Measurements from ENCODE around the gene CCNJL.

Gene CCNJL

DNA sequence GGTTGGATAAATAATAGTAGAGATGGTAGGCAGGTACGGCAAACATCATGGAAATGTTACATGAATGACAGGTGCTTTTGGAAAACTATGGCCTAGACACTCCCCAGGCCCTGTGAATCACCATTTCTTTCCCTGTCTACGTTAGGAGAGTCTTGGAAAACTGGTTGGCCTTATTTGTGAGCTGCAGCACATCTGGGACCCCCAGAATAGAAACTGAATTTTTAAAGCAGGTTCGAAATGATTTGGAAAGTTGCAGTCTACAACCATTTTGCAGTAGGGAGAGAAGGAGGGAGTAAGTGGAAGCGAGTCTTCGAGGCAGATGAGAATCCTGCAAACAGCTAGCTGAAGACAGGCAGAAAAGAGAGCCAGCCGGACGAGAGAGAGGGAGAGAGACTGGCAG is 45.0 kb upstream of the CCNJL start:
- DNase-seq (ENCODE audit: low read depth): no peak
- TF ChIP-seq, protein P1, sequence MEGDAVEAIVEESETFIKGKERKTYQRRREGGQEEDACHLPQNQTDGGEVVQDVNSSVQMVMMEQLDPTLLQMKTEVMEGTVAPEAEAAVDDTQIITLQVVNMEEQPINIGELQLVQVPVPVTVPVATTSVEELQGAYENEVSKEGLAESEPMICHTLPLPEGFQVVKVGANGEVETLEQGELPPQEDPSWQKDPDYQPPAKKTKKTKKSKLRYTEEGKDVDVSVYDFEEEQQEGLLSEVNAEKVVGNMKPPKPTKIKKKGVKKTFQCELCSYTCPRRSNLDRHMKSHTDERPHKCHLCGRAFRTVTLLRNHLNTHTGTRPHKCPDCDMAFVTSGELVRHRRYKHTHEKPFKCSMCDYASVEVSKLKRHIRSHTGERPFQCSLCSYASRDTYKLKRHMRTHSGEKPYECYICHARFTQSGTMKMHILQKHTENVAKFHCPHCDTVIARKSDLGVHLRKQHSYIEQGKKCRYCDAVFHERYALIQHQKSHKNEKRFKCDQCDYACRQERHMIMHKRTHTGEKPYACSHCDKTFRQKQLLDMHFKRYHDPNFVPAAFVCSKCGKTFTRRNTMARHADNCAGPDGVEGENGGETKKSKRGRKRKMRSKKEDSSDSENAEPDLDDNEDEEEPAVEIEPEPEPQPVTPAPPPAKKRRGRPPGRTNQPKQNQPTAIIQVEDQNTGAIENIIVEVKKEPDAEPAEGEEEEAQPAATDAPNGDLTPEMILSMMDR (IDR thresholded peaks at IDR 0.05; ENCODE audit: low read depth, low read length, missing control alignments): no peak
- H3K4me3 ChIP-seq (ENCODE audit: low read depth, low read length): no peak overlapping the region

DNA sequence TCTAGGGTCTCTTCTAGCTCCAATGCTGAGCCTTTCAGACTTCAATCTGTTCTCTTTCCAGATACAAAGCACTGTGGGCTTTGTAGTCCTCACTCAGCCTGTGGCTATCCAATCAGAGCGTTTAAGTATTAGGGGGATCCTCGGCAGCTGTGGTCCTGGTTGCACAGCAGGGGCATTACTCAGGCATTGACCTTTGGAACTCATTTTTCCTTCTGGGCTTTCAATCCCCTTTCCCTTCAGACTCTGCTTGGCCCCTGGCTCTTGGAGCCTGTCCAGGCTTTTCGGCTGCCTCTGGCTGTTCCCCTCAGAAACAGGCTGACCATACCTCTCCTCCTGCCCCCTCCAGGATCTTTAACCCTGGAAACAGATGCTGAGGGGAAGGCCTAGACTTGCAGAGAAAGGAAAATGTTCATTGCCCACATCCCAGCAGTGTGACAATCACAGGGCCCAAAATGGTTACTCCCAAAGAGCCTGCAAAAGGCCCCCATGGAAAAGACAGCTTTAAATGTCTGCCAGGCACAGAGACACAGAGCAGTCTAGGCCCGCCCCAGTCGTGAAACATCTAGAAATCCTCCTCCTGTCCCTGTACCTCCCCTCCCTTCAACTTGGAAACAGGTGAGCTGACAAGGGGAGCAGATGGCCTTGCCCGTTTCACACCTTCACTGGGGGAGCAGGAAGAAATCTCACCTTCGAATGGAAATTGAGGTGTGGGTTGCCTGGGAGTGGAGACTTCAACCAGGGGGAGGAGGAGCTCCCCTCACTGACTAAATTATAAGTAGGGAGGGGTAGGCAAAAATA is 44.4 kb upstream of the CCNJL start:
- TF ChIP-seq, protein P1 (IDR thresholded peaks at IDR 0.05; ENCODE audit: low read depth, low read length, missing control alignments): no peak
- no peak overlapping the region for H3K4me3 ChIP-seq (ENCODE audit: low read depth, low read length)
- DNase-seq (ENCODE audit: low read depth): no peak

DNA sequence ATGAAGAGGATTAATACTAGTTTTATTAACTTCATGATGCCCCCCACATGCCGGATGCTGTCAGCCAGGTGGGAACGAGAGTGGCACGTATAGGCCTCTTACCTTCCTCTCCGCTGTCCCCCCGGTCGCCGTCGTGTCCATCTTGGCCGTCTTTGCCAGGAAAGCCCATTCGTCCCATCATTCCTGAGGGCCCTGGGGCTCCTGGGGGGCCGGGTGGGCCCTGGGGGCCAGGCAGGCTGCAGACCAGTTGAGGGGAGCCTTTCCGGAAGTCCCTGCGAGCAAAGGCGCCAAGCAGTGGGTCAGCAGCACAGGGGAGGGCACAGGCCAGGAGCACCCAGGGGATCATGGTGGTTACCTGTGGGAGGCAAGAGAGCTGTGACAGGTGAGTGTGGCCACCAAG is 42.3 kb upstream of the CCNJL start:
- no peak overlapping the region for H3K4me3 ChIP-seq (ENCODE audit: low read depth, low read length)
- no peak for DNase-seq (ENCODE audit: low read depth)
- TF ChIP-seq, protein P1 (IDR thresholded peaks at IDR 0.05; ENCODE audit: low read depth, low read length, missing control alignments): no peak

DNA sequence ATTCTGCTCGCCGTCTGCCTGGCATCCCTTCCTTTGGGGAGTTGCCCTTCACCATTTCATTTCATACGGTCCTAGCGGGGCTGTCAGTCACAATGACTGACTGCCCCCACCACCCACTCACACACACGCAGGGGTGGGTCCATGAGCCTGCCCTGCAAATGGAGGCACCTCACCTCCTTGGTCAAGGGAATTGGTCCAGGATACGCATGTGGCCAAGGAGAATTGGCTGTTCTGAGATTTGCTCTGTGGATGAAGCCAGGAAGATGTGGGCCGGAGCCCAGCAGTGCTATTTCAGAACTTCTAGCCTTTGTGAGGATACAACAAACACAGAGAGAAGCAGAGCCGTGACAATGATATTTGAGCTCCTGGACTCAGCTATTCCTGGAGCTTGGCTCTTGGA is 41.0 kb upstream of the CCNJL start:
- TF ChIP-seq, protein P1 (IDR thresholded peaks at IDR 0.05; ENCODE audit: low read depth, low read length, missing control alignments): no peak
- DNase-seq (ENCODE audit: low read depth): no peak
- H3K4me3 ChIP-seq (ENCODE audit: low read depth, low read length): no peak overlapping the region

DNA sequence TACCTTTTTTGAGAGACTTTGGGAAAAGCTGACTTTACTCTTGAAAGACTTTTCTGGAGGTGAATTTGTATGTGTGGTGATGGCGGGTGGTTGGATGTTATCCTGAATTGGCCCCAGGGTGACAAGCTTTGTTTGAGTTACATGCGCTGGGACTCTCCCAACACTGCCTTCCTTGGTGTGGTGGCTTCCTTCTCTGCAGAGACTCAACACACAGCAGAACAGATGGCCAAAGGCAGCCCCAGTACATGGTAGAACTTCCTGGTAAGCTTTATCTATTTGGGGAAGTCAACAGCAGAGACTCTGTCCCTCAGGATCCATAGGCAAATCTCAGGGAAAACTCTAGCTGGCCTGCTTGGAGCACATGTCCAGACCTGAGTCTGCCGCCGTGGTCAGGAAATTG is 39.9 kb upstream of the CCNJL start:
- no peak overlapping the region for H3K4me3 ChIP-seq (ENCODE audit: low read depth, low read length)
- DNase-seq (ENCODE audit: low read depth): no peak
- TF ChIP-seq, protein P1 (IDR thresholded peaks at IDR 0.05; ENCODE audit: low read depth, low read length, missing control alignments): no peak

DNA sequence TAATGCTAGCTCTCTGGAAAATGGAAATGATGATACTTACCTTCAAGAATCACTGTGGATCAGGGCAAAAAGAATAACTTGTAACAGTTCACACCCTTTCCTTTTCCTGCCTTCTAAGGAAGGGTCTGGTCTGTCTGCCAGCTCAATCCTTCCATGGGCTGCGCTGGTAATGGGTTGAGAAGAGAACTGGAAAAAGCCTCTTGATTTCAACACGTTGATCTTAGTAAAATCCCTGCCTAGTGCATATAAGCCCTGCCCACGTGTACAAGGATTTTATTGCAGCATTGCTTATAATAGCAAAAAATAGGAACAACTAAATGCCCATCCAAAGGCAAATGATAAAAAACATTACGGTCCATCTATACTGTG is 37.6 kb upstream of the CCNJL start:
- no peak overlapping the region for H3K4me3 ChIP-seq (ENCODE audit: low read depth, low read length)
- TF ChIP-seq, protein P1 (IDR thresholded peaks at IDR 0.05; ENCODE audit: low read depth, low read length, missing control alignments): no peak
- no peak for DNase-seq (ENCODE audit: low read depth)
